NCI-H2171 treated with DMSO at 0.1 percent for 48 hours (cell line): ENCODE results near the gene ITGB4.
A peak's percentile ranks its signal among the peaks of the same experiment; 100 is the strongest.

ENCODE experiments used
- DNase-seq: peaks from one replicate; lab custom pipeline; 2025; lab: John Stamatoyannopoulos, UW

Gene ITGB4

GRCh38 chr17:75720656-75721462, at the start of gene ITGB4:
TSS of gene ITGB4 (plus strand) at chr17:75721459. CDS start at chr17:75724704, 3,245 bp downstream.
- no peak for DNase-seq

- DNase-seq, result no peak
Measured at GRCh38 chr17:75672011-75672410, 49.2 kb upstream of the ITGB4 start.

DNA sequence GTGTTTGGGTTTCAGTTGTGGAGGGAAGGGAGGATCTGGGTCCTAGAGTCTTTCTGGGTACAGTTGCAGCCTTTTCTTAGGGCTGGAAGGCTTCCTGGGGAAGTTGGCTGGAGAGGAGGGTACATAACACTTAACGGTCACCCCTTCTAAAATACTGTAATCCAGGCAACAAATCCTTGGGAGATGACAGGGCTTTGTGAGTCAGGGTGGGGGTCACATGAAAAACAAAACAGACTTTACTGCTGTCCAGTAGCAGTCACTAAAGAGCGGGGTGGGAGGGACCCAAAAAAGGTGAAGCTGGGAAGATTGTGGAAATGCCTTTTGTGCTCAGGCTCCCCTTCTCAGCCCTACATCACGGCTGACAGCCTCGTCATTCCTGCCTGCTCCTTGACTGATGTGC, 47.8 kb upstream of the ITGB4 start:
- no peak for DNase-seq

DNA sequence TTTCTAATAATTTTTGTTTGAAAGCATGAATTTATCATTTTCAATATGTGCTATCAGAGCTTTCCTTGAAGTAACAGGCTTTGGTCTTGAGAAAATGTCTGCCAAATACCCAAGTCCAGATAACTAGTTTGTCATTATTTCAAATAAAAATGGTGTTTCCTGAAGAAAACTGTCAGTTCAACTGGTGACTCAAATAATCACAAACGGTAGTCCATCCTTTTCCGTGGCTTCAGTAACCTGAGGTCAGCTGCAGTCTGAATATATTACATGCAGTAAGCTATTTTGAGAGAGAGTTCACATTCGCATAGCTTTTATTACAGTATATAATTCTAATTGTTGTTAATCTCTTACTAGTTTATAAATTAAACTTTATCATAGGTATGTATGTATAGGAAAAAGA, 44.8 kb upstream of the ITGB4 start:
- DNase-seq, result no peak

DNA sequence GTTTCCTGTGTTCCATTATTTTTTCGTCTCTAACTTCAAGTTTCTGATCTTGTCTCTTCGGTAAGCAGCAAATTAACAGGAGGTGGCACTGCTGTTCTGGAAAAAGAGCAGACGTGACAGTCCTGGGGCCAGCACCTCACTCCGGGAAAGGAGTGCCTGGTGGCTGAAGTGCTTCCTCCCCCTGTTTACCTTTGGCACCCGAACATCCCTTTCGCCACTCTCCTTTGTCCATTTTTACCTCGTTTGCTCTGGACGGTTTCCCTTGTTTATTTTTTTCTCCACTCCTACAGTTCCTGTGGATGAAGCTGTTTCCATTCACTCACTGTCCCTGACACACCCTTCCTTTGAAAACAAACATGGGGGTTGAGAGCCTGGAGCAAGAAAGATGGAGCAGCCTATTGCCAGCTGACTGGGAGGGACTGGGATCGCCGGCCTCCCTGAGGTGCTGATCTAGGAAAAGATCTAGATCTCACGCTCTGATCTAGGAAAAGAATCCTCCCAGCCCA, 41.5 kb upstream of the ITGB4 start:
- no peak for DNase-seq

DNA sequence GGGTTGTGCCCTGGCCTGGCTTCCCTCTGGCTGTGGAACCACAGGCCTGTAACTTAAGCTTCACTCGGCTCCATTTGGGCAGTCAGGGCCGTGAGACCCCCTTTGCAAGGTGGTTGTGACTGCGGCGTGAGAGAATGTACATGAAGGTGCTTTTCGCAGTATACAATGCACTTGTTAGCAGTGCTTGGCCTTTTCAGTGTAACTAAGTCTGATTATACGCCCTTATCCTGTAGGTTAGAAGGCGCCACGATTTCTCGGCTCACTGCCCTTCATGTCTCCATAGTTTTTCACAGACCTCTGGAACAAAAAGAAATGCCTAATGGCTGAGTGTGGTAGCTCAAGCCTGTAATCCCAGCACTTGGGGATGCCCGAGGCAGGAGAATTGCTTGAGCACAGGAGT, 40.8 kb upstream of the ITGB4 start:
- no peak for DNase-seq

DNA sequence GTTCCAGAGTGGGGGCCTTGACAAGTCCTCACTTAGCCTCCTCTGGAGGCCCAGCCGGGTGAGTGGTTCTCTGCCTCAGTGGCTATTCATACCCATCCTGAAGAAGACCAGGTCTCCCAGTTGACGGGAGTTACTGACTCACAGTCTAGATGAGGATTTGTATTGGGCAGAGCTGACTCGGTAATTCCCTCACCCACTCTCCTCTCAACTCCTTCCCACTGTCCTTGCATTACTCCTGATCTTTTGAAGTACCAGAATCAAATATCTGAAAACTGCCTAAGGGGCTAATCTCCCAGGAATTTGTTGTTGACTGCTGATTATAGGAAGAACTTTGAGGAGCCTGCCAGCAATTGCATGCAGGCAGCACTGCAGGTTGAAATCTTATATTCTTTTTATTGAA, 40.0 kb upstream of the ITGB4 start:
- DNase-seq, result no peak

DNA sequence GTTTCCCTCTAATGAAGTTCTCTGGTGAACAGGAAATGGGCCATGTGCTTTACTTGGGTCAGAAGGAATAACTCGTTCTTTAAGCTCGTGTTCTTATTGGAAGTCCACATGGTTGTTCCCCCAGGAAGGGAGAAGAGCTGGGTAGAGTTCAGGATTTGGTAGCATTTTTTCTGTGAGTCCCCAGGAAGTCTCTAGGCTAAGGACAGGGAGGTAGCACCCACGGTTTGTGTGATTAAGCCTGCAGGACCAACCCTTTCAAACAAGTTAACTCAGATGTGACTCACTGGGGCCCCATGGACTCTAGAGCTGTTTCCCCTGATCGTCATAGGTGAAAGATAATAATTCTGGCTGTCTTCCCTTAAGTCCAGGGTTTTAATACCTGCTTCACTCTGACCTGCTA, 37.7 kb upstream of the ITGB4 start:
- no peak for DNase-seq

DNA sequence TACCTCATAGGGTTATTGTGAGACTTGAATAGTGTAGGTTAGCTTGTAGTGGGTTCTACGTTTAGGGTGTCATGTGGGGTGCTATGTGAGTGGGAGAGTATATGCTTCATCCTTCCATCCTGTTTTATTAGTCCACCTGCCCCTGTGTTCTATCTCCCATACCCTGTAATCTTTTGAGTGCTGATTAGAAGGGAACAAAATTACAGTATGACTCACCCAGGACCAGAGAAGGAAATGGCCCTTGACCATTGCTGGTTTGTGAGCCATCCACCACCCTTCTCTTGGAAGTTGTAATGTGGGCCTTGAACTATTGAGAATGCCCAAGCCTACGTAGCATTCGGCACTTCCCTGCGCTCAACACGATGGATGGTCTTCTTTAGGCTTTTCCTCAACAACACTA, 37.0 kb upstream of the ITGB4 start:
- no peak for DNase-seq

- peak; percentile 98 for DNase-seq
Measured at GRCh38 chr17:75684924-75685323, 36.3 kb upstream of the ITGB4 start.

DNA sequence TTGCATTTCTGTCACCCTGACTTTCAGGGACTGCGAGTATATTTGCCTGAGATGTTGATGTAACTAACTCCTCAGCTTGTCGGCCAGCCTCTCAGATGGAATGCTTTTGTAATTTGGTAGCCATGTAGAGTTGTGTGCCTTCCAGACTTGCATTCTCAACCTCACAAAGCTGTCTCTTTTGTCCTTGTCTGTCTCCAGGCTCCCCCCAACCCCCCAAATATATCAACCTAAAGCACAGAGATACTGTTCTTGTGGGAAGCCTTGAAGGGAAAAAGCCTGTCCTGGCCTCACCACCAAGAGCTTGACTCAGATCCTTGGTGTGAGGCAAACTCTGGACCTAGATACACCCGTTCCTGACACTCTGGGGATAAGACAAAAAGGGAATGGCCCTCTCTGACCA, 35.8 kb upstream of the ITGB4 start:
- DNase-seq, result no peak

GRCh38 chr17:75688209-75688825, 32.9 kb upstream of the ITGB4 start:
- no peak for DNase-seq

DNA sequence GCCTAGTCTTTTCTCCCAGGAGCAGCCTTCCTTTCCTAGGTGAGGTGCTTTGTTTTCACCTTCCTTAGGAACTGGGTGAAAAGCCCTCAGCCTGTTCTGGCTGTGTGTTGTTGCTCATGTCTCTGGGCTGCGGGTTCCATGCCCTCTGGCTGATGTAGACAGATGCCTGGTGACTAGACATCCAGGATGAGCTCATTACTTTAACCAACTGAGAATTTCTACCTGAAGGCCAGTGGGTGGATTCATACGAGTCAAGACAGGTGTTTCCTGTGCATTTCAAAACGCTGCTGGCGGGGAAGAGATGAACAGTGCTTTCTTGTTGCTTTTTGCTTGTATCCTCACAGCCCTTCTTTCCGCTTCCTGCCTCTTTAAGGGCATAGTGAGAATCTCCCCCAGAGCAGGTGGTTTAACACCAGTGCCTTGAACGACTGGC, 31.8 kb upstream of the ITGB4 start:
- peak; percentile 21 for DNase-seq

DNA sequence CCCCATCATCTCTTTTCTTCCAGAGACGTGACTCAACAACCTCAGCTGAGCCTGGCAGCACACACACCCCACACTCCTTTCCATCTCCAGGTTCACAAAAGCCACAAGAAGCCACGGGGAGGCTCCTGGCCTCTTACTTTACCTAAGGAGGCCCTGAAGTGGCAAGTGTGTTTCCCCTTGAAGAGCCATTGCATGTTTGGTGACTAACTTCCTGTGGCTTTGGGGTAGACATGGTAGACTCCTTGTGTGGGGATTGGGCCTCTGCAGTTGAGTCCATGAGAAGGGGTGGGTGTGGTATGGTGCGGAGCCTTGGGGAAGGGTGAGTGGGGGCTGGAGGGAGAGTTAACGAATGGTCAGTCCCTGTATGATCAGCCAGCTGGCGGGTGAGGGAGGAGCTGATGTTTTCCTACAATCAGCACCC, 29.9 kb upstream of the ITGB4 start:
- no peak for DNase-seq

- no peak for DNase-seq
Measured at GRCh38 chr17:75691801-75692626, 29.2 kb upstream of the ITGB4 start.

DNA sequence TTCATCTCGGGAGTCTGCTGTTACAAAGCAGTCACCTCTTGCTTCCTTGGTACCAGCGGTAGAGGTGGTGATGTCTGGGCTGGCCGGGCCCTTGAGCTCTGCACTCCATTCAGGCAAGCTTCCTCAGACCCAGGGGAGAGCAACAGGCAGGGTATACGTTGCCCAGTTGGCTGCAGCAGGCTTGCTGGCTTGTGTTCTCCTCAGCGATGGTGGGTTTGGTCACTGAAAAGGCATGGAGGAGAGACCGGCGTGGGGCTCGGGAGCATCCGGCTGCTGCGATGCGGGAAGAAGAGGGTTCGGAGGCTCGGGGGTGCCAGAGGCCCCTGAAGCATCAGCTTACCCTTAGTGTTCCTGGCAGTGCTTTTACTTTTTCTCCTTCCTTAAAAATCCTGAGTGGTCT, 28.3 kb upstream of the ITGB4 start:
- DNase-seq, result no peak

- DNase-seq, result peak; percentile 46
Measured at GRCh38 chr17:75693500-75694481, 27.5 kb upstream of the ITGB4 start.

- DNase-seq, result no peak
Measured at GRCh38 chr17:75694536-75694935, 26.7 kb upstream of the ITGB4 start.

- DNase-seq, result no peak
Measured at GRCh38 chr17:75695141-75695829, 26.0 kb upstream of the ITGB4 start.

GRCh38 chr17:75695830-75696271, 25.4 kb upstream of the ITGB4 start:
- peak; percentile 60 for DNase-seq
